Frontal cortex (tissue), 4 donors: Measurements from ENCODE around the gene TRAK1. TPM values are rescaled to one million over a fixed set of nuclear protein-coding genes. Genes with fewer than 3 reads are reported as not detected.

ENCODE experiments used
- DNase-seq, 2 donors: peaks; one replicate each; pipeline ENCODE4 v3.0.0; 2012; ENCODE audit warnings: low spot score in 2 of 2
- FAIRE-seq: peaks from 2 replicates; lab custom pipeline; 2012; peaks lifted over from hg19 to GRCh38; lab: Jason Lieb, UNC
- total RNA-seq: library from RNA; depleted of rRNA; stranded (reverse); fragments of >200 nt; gene quantifications from one replicate; pipeline ENCODE4 v1.2.3, GENCODE V29; 2014
- donor health status: control.
- donor health status: control.
- donor health status: control.

Gene TRAK1
- total RNA-seq, 1 donor from 2014 or later = 28.1 TPM

DNA sequence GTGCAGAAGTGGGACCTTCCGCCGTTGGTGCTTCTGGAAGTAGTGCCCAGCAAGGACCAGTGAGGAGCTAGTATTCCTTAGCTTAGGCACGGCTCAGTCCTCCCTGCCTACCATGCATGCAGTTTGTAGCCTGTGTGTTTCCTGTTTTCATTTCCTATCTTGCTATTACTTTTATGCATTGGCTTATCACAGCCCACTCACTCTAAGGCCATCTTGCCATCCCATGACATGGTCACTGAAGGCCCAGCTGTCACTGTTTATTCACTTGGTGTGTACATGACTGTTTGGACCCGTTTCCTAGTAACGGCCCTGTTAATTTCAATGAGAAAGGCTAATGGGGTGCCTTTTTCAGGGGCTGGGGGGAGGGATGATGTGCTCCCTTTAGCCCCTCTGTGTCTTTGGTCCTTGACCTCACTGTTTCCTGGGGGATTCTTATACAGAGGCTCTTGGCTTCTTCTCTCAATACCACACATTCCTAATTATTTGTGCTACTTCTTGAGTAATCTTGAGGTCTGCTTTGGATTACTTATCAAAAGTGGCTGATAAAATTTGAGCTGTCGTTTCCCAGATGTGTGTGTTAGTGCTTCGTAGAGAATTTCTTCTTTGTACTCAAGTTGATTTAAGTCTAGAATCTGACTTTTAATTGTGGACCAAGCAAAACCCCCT lies 24.5 kb upstream of the TRAK1 start:
- FAIRE-seq = no peak

DNA sequence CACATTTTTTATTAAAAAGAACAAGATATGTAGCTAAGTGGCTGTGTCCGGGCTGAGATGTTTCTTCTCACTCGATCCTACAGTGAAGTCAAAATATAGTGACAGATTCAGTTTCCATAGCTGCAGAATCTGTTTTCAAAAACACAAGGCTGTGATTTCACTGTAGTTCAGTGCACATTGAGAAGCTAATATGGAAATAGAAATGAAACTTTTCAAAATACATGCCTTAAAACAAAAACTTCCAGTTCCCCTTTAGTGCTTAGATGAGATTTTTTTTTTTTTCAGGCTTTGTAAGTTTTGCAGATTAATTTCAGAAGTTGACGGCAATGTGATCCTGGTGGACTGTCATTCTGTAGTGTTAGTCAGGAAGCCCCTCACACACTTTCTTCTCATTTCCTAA lies 23.8 kb upstream of the TRAK1 start:
- FAIRE-seq (no peak), DNase-seq (no peak)

More for the DNA sequence above, 24.5 kb upstream of the TRAK1 start:
- no peak for DNase-seq

DNA sequence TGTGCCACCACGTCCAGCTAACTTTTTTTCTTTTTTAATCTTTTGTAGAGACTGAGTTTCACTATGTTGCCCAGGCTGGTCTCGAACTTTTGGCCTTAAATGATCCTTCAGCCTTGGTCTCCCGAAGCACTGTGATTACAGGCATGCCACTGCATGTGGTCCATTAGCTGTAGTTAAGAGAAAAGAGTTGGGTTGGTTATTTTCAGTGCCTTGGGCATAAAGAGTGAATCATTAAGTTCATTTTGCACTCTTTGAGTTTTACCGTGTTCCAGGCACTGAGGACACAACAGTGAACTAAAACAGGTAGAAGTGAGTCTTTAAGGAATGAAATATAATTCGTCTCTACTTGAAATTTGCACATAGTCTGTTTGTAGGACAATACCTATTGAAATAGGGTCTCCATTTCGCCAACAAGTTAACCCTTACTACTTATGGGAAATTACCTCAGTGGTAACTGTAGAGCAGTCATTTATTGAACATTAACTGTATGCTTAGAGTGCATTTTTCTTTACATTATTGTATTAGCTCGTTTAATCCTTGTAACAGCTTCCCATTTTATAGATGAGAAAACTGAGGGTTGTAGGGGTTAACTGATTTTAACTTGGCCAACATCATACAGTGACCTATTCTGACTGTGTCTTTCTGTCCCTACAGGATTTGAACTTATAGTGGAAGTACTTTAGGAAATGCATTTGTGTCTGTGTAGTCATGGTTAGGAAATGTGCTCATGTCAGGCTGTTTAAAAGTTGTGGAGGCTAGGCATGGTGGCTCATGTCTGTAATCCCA lies 22.7 kb upstream of the TRAK1 start:
- FAIRE-seq (no peak), DNase-seq (no peak)

DNA sequence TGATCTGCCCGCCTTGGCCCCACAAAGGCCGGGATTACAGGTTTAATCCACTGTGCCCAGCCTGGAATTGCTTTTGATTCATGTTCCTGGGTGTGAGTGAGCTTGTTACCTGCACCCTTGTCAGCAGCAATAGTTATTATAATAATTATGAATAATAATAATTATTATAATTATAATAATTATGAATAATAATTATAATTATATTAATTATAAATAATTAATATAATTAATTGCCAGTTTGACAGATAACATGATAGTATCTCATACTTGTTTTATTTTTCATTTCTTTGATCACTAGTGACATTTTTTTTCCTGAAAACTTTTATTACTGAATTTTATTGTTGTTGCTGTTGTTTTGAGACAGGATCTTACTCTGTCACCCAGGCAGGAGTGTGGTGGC lies 21.1 kb upstream of the TRAK1 start:
- DNase-seq (no peak), FAIRE-seq (no peak)

DNA sequence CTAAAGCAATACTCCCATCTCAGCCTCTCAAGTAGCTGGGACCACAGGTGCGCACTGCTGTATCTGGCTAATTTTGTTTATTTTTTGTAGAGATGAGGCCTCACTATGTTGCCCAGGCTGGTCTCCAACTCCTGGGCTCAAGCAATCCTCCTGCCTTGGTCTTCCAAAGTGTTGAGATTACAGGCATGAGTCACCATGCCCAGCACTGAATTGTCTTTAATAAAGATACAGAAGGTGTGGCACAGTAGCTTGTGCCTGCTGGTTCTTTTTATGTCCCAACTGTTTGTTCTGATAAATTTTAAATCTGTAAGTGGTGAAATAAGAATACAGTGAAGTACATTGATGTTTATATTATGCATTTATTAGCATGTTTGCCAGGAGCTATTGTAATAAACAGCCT lies 20.6 kb upstream of the TRAK1 start:
- FAIRE-seq (no peak), DNase-seq (no peak)

DNA sequence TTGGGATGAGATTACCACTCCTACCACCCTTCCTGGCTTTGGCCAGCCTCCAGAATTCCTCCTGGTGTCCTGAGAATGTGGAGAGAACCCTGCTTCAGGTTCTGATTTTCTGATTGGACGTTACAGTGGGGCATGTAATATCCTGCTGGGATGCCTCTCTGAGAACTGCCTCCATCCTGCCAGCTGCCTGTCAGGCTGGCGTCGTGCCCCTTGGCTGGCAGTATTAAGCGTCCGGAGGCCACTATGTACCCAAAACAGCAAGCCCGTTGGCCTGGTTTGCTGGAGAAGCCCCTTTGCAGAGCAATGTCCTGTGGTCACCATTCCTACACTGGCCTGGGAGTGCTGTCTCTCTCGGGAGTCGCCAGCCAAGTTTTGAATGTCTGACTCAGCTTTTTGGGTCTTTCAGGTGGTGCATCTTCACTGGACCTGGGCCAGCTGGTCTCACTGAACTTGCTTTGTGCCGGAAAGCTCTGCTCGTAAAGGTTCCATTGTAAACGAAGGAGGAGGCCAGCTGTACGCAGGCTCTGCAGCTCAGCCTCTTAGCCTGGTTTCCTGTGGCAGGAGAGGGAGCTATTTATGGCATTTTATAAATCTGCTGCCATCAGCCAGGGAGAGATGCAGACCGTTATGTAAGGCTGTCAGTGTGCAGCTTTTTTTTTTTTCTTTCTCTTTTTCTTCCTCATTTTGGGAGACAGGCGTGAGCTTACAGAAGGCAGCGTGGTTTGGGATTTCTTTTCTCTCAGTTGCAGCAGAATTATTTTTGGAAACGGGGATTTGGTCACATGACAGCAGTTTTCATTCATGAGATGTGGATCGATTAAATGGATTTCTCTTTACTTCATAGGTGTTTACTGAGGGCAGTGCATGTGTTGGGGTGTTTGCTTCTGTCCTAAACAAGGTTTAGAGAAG lies 19.0 kb upstream of the TRAK1 start:
- DNase-seq (peak; percentile 39 to 59), FAIRE-seq (no peak)

DNA sequence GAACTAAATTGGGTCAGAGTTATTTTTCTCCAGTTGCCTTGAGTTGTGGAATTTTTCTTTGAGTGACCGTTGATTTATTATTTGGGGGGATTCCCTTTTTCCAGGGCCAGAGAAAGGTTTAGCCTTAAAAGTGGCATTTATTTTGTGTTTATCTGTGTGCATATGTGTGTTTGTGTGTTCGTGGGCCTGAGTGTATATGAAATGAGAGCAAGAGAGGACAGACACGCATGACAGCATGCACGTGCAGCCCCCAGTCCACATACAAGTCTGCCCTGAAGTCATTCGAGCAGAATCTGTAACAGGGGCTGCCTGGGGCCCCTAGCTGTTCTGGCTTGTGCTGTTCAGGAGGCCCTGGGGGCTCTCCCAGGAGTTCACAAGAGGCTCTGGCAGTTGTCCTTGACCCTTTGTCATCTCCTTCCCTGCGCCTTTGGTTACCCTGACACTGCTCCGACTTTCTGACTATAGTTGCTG lies 18.3 kb upstream of the TRAK1 start:
- no peak for DNase-seq
- FAIRE-seq = no peak

DNA sequence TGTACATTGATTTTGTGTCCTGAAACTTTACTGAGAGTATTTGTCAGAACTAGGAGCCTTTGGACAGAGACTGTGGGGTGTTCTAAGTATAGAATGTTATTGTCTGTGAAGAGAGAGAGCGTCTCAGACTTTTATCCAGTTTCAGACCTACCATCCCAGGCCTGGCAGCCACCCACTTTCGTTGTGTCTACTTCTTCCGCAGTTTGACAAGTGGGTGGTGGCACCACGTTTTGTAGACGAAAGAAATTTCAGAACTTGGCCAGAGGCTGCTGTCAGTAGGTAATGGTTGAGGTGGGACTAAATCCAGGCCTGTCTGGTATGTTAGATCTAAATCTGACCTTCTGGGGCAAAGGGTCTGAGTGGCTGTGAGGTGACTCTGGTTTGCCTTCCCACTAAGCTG lies 13.4 kb upstream of the TRAK1 start:
- DNase-seq (no peak), FAIRE-seq (no peak)

DNA sequence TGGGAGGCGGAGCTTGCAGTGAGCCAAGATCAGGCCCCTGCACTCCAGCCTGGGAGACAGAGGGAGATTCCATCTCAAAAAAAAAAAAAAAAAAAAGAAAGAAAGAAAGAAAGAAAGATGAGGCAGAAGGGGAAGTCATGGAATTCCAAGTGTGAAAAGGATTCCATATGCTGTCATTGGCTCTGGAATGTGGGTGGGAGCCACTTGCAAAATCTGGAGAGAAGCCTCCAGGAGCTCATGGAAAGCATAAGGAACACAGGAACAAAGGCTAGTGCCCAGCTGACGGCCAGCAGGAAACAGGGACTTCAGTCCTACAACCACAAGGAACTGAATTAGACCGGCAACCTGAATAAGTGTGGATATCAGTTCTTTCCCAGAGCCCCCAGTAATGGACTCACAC lies 12.5 kb upstream of the TRAK1 start:
- DNase-seq (no peak), FAIRE-seq (no peak)

DNA sequence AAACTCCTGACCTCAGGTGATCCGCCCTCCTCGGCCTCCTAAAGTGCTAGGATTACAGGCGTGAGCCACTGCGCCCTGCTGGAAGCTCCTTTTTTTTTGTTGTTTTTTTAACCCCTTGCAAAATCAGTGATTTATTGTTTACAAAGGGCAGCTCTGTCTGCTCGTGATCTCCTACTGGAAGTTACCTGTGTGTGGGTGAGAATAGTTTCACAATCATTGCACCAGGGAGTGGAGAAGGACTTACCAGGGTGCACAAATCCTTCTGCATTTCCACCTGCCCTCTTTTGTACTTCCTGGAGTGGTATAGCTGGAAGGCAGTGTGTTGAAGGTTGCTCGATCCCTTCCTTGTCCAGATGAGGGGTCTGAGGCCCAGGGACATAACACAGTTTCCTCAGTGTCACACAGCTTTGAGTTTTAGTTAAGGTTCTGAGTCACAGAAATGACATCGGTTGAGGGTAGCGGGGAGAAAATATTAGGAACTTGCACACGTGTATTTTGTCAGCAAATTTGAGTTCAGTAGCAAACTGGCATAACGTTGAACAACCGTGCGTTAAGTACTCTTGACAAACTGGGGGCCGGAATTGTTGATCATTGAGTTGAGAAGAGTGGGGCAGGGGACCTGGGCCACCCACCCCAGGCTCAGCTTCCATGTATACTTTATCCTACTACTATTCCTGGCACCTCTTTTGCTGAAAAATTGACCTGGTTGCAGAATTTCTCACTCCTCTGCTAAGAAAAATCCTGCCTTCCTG lies 11.3 kb upstream of the TRAK1 start:
- DNase-seq (no peak), FAIRE-seq (no peak)

DNA sequence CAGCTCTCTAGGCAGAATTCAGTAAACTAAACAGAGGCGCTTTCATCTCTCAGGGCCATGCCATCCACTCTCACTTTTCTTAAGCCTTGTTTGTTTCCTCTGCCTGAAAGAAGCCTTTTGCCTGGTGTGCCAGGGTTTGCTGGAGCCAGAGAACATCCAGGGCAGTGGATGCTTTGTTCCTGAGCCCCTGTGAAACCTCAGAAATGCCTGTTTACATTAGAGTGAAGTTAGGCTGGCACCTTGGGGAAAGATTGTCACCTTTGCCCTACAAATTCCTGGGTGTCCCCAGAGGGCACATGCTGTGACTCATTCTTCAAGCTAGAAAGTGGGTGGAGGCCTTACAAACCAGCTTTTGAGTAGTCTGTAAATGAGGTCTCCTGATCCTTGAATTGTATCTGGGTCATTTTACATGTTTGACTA lies 10.7 kb upstream of the TRAK1 start:
- FAIRE-seq (no peak), DNase-seq (no peak)

DNA sequence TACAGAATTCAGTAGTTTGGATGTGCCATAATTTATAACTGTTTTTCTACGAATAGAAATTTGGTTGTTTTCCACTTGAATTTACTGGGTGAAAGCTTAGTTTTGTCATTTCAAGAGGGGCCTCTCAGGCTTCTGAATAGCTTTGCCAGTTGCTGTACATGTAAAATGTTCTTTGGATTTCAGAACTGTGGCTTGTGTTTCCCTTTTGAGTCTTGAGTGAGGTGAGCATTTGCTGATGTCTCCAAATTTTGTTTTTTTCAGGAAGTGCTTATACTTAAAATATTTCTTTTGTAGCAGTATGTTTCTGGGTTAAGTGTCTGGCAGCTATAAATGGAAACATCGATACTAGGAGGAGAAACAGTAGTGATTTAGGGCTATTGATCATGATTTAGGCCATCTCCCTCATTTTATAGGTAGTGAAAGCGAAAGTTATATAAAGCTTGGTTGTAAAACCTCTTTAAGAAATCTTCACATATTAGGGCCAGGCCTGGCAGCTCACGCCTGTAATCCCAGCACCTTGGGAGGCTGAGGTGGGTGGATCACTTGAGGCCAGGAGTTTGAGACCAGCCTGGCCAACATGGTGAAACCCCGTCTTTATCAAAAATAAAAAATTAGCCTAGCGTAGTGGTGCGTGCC lies 9.2 kb upstream of the TRAK1 start:
- DNase-seq = no peak
- FAIRE-seq = no peak

DNA sequence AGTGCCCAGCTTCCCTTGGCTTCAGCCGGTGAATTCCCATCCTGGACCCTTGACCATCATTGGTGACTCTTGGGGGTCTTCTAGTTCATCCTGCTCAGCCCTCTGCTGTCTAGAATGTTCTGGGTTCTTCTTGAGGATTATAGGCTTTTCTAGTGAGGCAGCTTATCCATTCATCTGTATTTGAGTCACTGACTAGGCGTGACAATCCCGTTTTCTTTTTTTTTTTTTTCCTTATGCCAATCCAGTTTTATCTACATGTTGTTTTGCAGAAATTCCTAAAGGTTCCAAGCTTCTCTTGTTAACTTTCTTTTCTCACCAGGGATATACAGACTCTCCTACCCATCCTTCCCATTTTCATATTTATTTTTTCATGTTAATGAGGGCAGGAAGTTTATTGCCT lies 6.6 kb upstream of the TRAK1 start:
- DNase-seq (no peak), FAIRE-seq (no peak)

DNA sequence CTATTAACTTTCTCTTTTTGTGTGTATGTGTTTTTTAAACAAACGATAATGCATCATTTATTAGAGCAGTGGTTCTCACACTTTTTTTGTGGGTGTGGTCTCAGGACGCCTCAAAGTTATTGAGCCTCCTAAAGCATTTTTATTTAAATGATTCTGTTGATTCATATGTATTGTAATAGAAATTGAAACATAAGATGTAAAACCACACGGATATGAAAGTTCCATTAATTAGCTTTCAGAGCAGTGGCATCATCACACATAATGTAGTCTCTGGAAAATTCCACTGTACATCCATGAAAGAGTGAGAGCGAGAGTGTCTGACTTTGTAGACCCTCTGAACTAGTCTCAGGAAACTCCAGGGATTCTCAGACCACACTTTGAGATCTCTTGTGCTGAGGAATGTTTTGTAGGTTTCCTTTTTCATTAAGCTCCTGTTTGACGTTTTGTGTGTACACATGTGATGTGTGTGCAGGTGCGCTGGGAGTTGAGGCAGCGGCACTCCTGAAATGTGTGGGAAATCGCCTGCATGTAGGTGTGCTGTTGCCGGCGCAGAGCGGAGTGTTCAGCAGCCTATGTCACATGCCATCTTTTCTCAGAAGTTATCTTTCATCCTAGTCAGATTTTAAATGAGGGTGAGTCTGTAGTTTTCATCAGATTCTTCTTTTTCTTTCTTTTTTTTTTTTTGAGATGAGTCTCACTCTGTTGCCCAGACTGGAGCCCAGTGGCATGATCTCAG lies 5.3 kb upstream of the TRAK1 start:
- FAIRE-seq = no peak

DNA sequence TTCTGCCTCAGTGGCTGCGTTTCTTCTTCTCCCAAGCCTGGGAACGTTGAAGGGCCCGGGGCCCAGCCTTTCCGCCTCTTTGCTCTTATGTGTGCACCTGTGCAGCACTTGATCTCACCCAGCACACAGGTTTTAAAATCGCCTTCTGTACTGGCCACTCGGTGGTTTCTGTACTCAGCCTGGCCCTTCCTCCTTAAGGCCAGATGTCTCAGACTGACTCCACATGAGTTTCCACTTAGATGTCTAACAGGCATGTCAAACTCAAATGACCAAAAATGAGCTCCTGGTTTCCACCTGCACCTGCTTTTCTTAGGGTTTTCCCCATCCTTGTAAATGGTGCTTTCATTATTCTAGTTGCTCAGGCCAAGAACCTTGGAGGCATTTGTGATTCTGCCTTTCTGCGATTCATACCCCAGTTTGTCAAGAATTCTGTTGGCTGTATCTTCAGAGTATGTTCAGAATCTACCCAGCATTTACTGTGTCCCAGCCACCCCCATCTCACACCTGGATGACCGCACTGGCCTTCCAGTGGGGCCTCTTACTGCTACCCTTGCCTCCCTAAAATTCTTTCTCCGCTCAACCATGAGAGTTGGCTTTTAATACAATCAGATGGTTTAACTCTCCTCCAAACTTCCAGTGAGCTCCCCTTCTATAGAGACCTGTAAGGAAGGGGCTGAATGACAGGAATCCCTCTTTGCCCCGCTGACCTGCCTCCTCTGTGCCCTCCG lies 2.2 kb upstream of the TRAK1 start:
- no peak for FAIRE-seq
- no peak for DNase-seq

More for the DNA sequence above, 5.3 kb upstream of the TRAK1 start:
- DNase-seq = no peak

DNA sequence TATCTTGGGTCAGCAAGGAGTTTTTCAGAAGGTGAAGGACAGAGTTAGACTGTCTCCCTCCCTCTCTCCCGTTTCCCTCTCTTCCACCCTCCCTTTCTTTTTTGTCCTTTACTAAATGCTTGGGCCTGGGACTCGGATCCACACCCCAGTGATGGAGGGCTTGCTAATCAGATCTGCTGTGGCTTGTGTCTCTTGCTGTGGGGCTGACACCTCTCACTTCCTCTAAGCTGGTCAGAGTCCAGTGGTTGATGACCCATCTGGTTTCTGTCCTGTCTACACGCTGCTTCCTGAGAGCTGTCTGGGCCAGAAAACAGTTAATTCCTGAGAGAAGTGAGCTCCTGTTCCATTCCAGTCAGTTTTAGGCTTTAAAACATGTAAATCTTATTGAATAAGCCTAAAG lies 849 bp downstream of the TRAK1 start:
- DNase-seq = no peak
- no peak for FAIRE-seq

DNA sequence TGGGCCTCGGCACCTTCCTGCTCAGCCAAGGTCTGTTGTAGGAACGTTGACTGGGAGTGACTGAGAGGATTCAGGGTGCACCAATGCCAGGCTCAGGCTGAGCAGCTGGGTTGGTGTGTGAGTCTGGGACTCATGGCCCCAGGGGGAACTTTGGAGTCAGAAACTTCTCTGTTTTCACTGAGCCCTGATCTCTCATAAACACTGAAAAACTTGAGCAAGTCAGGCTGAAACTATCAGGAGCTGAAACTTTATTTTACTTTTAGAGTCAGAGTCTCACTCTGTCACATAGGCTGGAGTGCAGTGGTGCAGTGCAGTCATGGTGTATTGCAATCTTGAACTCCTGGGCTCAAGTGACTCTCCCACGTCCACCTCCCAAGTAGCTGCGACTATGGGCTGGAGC lies 3.0 kb downstream of the TRAK1 start:
- DNase-seq (no peak), FAIRE-seq (no peak)
